Fibroblast of skin of left quadriceps (primary cell): ENCODE data around the gene MASP1.
A peak's percentile ranks its signal among the peaks of the same experiment; 100 is the strongest.

Experiments used
- DNase-seq, 2 experiments: peaks; one replicate each; pipeline ENCODE4 v3.0.0-alpha.2; 2013; ENCODE audit warnings: low read depth in 2 of 2

The MASP1 gene, protein sequence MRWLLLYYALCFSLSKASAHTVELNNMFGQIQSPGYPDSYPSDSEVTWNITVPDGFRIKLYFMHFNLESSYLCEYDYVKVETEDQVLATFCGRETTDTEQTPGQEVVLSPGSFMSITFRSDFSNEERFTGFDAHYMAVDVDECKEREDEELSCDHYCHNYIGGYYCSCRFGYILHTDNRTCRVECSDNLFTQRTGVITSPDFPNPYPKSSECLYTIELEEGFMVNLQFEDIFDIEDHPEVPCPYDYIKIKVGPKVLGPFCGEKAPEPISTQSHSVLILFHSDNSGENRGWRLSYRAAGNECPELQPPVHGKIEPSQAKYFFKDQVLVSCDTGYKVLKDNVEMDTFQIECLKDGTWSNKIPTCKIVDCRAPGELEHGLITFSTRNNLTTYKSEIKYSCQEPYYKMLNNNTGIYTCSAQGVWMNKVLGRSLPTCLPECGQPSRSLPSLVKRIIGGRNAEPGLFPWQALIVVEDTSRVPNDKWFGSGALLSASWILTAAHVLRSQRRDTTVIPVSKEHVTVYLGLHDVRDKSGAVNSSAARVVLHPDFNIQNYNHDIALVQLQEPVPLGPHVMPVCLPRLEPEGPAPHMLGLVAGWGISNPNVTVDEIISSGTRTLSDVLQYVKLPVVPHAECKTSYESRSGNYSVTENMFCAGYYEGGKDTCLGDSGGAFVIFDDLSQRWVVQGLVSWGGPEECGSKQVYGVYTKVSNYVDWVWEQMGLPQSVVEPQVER

GRCh38 chr3:187291512-187292132 is at the start of gene MASP1:
Gene MASP1, minus strand, starts transcription at chr3:187291737. Its CDS starts 105 bp downstream, at chr3:187291632.
- DNase-seq, result peak in 1 of 2 experiments; percentile 9

- no peak for DNase-seq
Observed at GRCh38 chr3:187340578-187340977, 49.0 kb upstream of the MASP1 start.

GRCh38 chr3:187336322-187336721 is 44.8 kb upstream of the MASP1 start:
- no peak for DNase-seq

DNA sequence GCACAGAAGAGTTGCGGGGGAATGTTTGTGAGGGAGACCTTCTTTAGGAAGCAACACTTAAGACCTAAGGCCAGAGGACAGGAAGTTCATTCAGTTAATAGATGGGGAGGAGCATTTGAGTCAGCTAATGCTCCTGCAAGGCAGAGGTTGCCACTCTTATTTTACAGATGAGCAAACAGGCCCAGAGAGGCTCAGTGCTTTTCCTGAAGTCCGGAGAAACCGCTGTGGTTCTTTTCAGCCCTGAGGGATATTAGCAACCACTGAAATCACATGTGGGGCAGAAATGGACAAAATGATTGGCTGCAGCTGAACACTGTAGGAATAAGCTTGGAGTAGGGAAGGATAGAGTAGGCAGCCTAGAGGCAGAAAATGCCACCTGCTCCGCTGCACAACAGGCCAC is 43.4 kb upstream of the MASP1 start:
- DNase-seq, result no peak

DNA sequence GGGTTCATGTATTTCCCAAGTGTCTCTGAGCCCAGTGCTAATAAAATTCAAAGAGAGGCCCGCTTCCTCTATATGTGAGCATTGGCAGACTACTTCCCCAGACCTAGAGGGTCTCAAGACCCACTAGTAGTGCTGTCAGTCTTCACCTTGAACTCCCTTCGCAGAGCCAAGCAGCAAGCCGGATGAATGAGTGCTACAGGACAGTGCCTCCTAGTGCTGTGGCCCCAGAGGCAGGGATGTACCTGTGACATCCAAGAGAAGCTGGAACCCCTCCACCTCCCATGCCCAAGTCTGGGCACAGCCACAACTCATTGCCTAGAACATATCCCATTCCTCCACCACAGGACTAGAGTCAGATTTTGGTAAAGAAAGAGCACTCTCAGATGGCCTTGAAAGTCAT is 37.2 kb upstream of the MASP1 start:
- DNase-seq, result no peak

GRCh38 chr3:187327845-187328244 is 36.3 kb upstream of the MASP1 start:
- no peak for DNase-seq

DNA sequence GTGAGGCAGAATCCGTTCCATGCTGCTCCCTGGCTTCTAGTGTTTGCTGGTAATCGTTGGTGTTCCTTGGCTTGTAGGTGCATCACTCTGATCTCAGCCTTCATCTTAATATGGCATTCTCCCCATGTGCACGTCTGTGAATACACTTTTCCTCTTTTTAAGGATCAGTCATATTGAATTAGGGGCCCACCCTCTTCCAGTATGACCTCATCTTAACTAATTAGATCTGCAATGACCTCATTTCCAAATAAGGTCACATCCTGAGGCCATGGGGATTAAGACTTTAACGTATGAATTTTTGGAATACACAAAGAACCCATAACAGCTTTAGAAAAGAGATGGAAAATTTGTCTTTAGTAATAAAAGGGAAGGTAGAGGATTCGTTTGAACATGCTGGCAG is 34.1 kb upstream of the MASP1 start:
- DNase-seq, result no peak

DNA sequence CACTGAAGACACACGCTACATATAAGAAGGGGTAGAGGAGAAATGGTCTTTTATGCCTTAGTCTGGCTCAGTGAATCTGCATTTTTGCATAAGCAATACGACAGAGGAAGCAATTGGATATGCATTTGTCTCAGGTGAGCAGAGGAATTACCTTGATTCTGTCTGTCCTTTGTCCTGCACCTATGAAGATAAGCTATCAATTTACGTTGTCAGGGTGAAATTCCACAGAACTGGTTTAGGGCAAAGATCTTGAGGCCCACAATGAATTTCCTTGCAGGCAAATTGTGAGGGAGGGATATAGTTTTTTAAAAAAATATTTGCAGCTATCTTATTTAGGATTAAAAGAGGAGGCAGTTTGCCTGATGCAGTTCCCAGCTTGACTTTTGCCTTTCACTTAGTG is 31.6 kb upstream of the MASP1 start:
- no peak for DNase-seq

GRCh38 chr3:187322291-187322690 is 30.8 kb upstream of the MASP1 start:
- DNase-seq, result no peak

- DNase-seq, result no peak
Observed at GRCh38 chr3:187321766-187322165, 30.2 kb upstream of the MASP1 start.

GRCh38 chr3:187319699-187320302 is 28.3 kb upstream of the MASP1 start:
- DNase-seq, result peak; percentile 69 to 70

- DNase-seq, result peak; percentile 83
Observed at GRCh38 chr3:187318819-187319616, 27.5 kb upstream of the MASP1 start.

- DNase-seq, result no peak
Observed at GRCh38 chr3:187315872-187316271, 24.3 kb upstream of the MASP1 start.

DNA sequence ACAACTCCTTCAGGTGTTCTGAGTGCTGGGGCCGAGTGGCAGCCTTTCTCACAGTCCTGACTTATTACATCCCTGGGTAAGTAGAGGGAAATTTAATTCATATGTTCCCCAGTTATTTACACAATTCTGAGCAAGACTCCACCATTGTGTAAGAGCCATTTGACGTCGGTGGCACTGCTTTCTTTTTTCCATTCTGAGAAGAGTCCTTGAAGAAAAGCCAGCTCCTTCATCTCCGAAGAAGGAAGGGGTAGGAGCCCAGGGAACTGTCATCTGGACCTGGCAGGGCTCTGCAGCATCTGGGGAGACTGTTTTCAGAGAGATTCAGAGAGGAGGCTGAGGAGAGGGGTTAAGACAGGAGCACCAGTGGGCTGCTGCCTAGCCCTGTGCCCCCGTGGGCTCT is 22.6 kb upstream of the MASP1 start:
- DNase-seq, result no peak

- DNase-seq, result no peak
Observed at GRCh38 chr3:187310954-187311470, 19.5 kb upstream of the MASP1 start.

- no peak for DNase-seq
Observed at GRCh38 chr3:187310226-187310625, 18.7 kb upstream of the MASP1 start.

- no peak for DNase-seq
Observed at GRCh38 chr3:187305881-187306280, 14.3 kb upstream of the MASP1 start.

DNA sequence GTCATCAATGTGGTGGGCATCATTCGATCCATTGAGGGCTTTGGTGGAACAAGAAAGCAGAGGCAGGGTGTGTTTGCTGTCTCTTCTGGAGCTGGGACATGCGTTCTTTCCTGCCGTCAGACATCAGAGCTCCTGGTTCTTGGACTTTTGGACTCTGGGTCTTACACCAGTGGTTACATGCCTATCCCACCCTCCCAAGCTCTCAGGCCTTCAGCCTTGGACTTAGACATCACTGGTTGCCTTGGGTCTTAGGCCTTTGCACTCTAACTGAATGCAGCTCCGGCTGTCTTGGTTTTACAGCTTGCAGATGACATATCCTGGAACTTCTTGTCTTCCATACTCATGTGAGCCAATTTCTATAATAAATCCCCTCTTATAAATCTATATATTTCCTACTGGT is 8.1 kb upstream of the MASP1 start:
- DNase-seq, result no peak

GRCh38 chr3:187296911-187297310 is 5.4 kb upstream of the MASP1 start:
- DNase-seq, result no peak

GRCh38 chr3:187296058-187296457 is 4.5 kb upstream of the MASP1 start:
- peak in 1 of 2 experiments; percentile 12 for DNase-seq
